Testis (tissue), 3 donors: ENCODE measurements around the gene DGLUCY. TPM values are rescaled to one million over a fixed set of nuclear protein-coding genes. Genes with fewer than 3 reads are reported as not detected.

Experiments
- DNase-seq: peaks from one replicate; pipeline ENCODE4 v3.0.0-alpha.2; 2019
- H3K27ac ChIP-seq, 2 donors: fragments of 200-600 bp; sonication (generic); one replicate each; pipeline ENCODE4 v1.5.1; 2019
- H3K27me3 ChIP-seq: fragments of 200-600 bp; sonication (generic); one replicate; pipeline ENCODE4 v1.5.1; 2019
- H3K36me3 ChIP-seq: fragments of 200-600 bp; sonication (generic); one replicate; pipeline ENCODE4 v1.5.1; 2017; ENCODE audit warnings: low read depth; ENCODE audit errors: missing control alignments
- H3K4me1 ChIP-seq: fragments of 200-600 bp; sonication (generic); one replicate; pipeline ENCODE4 v1.5.1; 2019
- H3K4me3 ChIP-seq, 2 donors: fragments of 200-600 bp; sonication (generic); one replicate each; pipeline ENCODE4 v1.5.1; 2017 to 2019
- H3K9me3 ChIP-seq: fragments of 200-600 bp; sonication (generic); one replicate; pipeline ENCODE4 v1.5.1; 2017
- CTCF ChIP-seq, 3 experiments: fragments of 450-650 bp in 2 of 3; fragments of 200-600 bp in 1 of 3; sonication (generic) in 1 of 3; IDR thresholded peaks; one replicate each; pipeline ENCODE4 v1.5.1; 2016 to 2019; ENCODE audit warnings: antibody characterized with exemption in 3 of 3, mild to moderate bottlenecking in 2 of 3, moderate library complexity in 1 of 3
- POLR2A ChIP-seq: fragments of 450-650 bp; IDR thresholded peaks from one replicate; pipeline ENCODE4 v1.6.1; 2017; ENCODE audit warnings: antibody characterized with exemption, mild to moderate bottlenecking, moderate library complexity
- WGBS, 2 donors: methylation state at CpG; one replicate each; pipeline ENCODE4 v1.1.5; 2018; 5-methylcytosine and 5-hydroxymethylcytosine counted together
- intact Hi-C: fragments of 100-400 bp; cut with DNase I; formaldehyde crosslinking; loops from one replicate; pipeline ENCODE4 v1.15.1; 2023; ENCODE audit warnings: low total_unique reads
- polyA plus RNA-seq: library from polyadenylated mRNA; stranded (reverse); fragments of 350-450 nt; fragmentation: Illumina TruSeq; extraction: RNeasy Lipid Tissue Mini Kit (QIAGEN cat#74804); gene quantifications from one replicate; pipeline ENCODE4 v1.2.3, GENCODE V29; 2014; ENCODE audit warnings: low read depth, low replicate concordance; ENCODE audit not compliant: insufficient read depth
- total RNA-seq, 2 donors: library from RNA; depleted of rRNA; stranded (reverse); fragments of >200 nt; gene quantifications; one replicate each; pipeline ENCODE4 v1.2.3, GENCODE V29; 2016

The DGLUCY gene
- total and polyA plus RNA-seq, 3 donors from 2014 or later, result 77.5 to 161 (median 145) TPM

GRCh38 chr14:91230397-91231035 lies 116.6 kb downstream of the DGLUCY start:
- 82 to 96% methylated on average over 4 of the region's 4 CpGs for WGBS, 2 donors
- no peaks in the 10 kb centered on the region for H3K36me3 ChIP-seq
- H3K27me3 ChIP-seq, result no peaks in the 10 kb centered on the region
- H3K27ac ChIP-seq, result no peak overlapping the region
- H3K4me3 ChIP-seq, result no peak overlapping the region
- intact Hi-C loops, result no loop called here
- TF ChIP-seq CTCF (IDR thresholded peaks at IDR 0.05) (no peak), POLR2A (no peak)
- no peak for DNase-seq
- no peaks in the 10 kb centered on the region for H3K9me3 ChIP-seq
- H3K4me1 ChIP-seq, result no peaks in the 10 kb centered on the region

- WGBS, 2 donors, result 70 to 88% methylated on average over 3 of the region's 3 CpGs
- H3K27ac ChIP-seq, result no peak overlapping the region
- TF ChIP-seq POLR2A (no peak), CTCF (IDR thresholded peaks at IDR 0.05) (no peak)
Measured at GRCh38 chr14:91231446-91231845, 117.6 kb downstream of the DGLUCY start.

DNA sequence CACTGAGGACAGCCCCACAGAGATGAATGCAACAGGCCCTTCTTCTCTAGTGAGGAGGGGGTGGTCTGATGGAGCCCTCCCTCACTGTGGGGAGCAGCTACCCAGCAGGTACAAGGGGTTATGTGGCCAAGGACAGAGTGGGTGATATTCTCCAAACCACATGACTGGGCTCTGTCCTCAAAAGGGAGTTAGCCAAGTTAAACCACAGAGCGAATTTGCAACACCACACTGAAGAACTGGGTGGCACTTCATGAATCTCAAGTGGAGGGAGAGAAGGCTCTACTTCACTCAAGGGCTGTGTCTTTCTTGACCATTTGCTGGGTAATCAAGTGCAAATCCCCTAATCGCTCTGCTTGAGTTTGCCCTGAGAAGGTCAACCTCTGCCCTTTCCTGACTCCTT lies 118.2 kb downstream of the DGLUCY start:
- Histone ChIP-seq H3K4me3 (no peak overlapping the region), H3K4me1 (no peaks in the 10 kb centered on the region), H3K36me3 (no peaks in the 10 kb centered on the region), H3K27ac (no peak overlapping the region), H3K9me3 (no peaks in the 10 kb centered on the region), H3K27me3 (no peaks in the 10 kb centered on the region)
- intact Hi-C loops, result no loop called here
- TF ChIP-seq CTCF (IDR thresholded peaks at IDR 0.05) (no peak), POLR2A (no peak)
- no peak for DNase-seq
- WGBS, 2 donors, result 74 to 94% methylated on average over 2 of the region's 2 CpGs

More at GRCh38 chr14:91231446-91231845, 117.6 kb downstream of the DGLUCY start:
- no peaks in the 10 kb centered on the region for H3K4me1 ChIP-seq
- intact Hi-C loops, result no loop called here
- no peak overlapping the region for H3K4me3 ChIP-seq
- no peaks in the 10 kb centered on the region for H3K27me3 ChIP-seq
- no peaks in the 10 kb centered on the region for H3K9me3 ChIP-seq
- no peak for DNase-seq
- no peaks in the 10 kb centered on the region for H3K36me3 ChIP-seq

GRCh38 chr14:91232603-91233002 lies 118.7 kb downstream of the DGLUCY start:
- 88 to 90% methylated on average over 2 of the region's 2 CpGs for WGBS, 2 donors
- Histone ChIP-seq H3K27ac (no peak overlapping the region), H3K9me3 (no peaks in the 10 kb centered on the region), H3K4me1 (no peaks in the 10 kb centered on the region), H3K36me3 (no peaks in the 10 kb centered on the region), H3K27me3 (no peaks in the 10 kb centered on the region), H3K4me3 (no peak overlapping the region)
- DNase-seq, result no peak
- TF ChIP-seq CTCF (IDR thresholded peaks at IDR 0.05) (no peak), POLR2A (no peak)
- intact Hi-C loops, result no loop called here
